GM19395 (cell line): Measurements from ENCODE around the gene TMEM92.
"Not testable (repeated sequence)": the region's sequence is repeated elsewhere in the genome, so short reads cannot be mapped to it uniquely, and the experiment has no call there.

Experiments
- ATAC-seq: cut with Tn5 transposase; IDR thresholded peaks from one replicate; pipeline ENCODE4 v1.9.1; 2021; ENCODE audit warnings: mild to moderate bottlenecking, moderate library complexity; ENCODE audit not compliant: unreplicated experiment

Gene TMEM92

GRCh38 chr17:50273654-50274040 is 619 bp upstream of the TMEM92 start:
- no peak for ATAC-seq

- ATAC-seq = no peak
These were observed 593 bp downstream of the TMEM92 start for GRCh38 chr17:50274897-50275221.

GRCh38 chr17:50275279-50275678 is 1.0 kb downstream of the TMEM92 start:
- no peak for ATAC-seq

DNA sequence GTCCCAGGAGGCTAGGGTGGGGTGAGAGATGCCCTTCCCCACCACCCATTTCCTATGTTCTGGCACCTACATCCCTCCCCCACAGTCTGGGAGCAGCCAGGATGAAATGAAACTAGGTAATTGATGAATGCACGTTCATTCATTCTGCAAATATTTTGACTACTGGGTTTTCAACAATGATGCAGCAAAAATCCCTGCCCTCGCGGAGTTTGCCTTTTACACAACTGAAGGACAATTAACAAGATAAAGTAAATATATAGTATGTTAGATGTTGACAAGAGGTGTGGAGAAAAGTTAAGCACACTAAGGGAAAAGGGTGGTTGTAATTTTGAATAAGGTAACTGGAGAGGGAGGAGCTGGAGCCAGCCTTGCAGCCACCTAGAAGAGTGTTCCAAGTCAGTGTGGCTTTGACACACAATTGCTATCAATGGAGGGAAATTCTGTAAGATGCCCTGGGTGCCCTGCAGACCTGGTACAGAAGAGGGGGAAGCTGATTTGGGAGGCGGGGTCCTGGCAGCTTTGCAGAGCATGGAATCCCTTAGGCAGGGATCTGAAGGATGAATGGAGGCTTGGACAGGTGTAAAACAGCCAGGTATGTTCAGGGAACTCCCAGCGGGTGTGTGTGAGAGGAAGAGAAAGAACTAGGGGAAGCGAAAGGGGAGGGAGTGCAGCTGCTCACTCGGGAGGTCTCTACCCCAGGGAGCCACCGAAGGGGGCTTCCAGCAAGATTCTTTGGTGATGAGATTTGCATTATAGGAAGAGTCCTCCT is 2.5 kb downstream of the TMEM92 start:
- ATAC-seq = no peak

GRCh38 chr17:50277357-50277754 is 3.1 kb downstream of the TMEM92 start:
- ATAC-seq = no peak

GRCh38 chr17:50278526-50279180 is 4.4 kb downstream of the TMEM92 start:
- ATAC-seq = no peak

DNA sequence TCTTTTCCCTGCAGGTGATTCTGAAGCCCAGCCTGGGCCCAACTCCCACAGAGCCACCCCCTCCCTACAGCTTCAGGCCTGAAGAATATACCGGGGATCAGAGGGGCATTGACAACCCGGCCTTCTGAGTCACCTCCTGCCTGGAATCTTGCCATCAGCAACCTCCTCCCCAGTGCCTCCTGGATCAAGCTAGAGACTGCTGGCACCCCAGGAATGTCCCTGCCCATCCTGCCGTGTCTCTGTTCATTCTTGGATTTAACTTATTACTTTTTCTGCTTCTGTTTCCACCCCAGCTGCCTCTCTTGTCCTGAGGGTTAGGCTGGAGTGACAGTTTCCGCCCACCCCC is 4.9 kb downstream of the TMEM92 start:
- ATAC-seq = no peak

GRCh38 chr17:50279639-50280038 is 5.4 kb downstream of the TMEM92 start:
- ATAC-seq = no peak

DNA sequence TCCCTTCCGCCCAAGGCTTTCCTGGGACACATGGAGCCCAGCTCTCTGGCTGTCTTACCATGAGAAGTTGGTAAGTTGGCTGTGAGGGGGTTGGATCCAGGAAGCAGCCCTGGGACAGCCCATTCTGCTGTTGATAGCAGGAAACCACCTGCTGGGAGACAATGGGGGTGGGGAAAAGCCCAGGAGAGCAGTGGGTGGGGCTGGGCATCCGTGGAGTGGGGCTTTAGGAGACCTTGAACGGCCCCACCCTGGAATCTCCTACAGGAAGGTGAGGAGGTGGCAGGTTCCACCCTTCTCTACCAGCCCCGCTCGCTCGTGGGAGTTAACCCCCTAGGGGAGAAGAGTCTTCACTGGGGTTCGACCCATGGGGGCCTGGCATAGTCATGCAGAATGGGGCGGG is 5.8 kb downstream of the TMEM92 start:
- ATAC-seq = no peak

DNA sequence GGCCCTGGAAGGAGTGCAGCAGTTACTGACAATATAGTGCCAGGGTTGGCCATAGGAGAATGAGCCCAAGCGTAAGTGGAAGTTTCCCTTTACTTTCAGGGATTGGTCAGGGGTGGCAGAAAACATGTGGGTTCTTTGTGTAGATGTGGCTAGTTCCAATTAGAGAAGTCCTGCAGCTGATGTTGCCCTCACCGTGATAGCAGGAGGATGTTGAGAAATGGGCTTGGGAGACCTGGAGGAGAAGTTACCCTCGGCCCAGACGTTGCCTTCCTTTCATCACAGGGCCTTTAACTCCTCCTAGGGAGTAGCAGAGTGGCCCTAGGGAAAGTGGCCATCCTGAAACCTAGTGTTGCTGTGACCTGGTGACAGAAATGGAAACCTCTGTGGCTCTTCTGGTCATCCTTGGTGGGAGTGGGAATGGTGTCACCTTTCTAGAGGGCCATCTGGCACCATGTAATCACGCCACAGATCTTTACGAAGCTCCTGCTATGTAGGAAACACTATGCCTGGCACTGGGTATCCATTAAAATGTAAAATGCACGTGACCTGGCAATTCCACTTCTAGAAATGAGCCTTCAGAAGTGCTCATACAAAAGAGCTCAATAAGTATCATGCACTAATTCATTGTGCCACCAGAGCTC is 6.7 kb downstream of the TMEM92 start:
- ATAC-seq = no peak

DNA sequence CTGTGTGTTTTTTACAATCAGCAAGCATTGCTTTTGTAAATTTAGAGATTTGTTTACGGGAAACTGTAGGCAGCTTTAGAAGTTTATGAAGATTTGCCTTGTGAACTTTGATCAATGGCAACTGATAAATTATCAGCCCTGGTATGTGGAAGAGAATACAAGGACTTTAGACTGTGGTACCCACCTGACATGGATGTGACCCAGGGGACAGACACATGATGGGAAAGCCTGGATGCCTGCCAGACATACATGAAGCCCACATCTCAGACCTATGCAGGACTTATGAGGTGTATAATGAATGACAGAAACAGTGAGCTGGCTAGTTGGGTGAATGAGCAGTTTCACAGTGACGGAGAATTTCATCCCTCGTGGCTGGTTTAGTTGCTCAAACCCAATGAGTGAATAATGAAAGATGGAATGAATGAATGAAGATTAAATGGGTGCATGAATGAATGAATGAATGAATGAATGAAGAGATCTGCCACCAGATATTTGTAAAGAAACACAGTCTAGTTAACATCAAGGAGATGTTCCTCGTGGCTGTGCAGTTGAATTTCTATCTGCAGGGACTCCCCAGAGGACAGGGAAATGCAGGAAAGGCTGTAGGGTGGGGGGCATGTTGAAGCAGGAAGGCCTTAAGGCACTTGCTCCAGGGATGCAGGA is 7.6 kb downstream of the TMEM92 start:
- no peak for ATAC-seq

- ATAC-seq = no peak
These were observed 9.0 kb downstream of the TMEM92 start for GRCh38 chr17:50283246-50283645.

DNA sequence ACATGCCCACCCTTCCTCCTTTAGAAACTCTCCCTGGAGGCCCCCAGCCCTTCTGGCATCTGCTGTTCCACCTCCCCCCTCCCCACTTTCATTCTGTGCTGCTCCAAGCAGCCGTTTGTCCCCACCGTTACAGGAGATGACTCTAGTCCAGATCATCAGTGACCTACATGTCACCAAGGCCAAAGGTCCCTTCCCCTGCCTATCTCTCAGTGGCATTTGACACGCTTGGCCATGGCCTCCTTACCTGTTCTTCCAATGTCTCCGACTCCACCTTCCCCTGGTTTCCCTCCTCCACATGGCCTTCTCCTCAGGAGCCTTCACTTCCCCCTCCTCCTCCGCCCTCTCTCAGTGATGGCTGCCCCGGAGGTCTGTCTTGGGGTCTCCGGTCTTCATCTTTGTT is 9.4 kb downstream of the TMEM92 start:
- no peak for ATAC-seq

- ATAC-seq = no peak
These were observed 11.7 kb downstream of the TMEM92 start for GRCh38 chr17:50285941-50286340.

GRCh38 chr17:50287302-50287701 is 13.0 kb downstream of the TMEM92 start:
- ATAC-seq = not testable (repeated sequence)

DNA sequence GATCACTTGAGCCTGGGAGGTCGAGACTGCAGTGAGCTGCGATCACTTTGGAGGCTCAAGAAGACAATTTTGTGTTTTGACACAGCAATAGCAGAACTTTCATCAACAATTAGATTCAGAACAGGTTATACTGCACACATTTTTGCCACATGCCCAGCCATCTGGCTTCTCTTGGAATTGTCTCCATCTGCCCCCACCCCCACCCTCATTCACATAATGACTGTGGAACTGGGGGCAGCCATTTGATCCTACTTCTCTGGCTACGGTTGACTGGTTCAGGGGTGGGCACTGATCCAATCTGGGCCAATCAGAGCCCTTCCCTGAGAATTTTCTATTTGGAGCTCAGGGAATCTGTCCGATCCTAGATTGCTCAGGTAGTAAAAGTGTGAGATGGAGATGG is 14.0 kb downstream of the TMEM92 start:
- ATAC-seq = no peak

DNA sequence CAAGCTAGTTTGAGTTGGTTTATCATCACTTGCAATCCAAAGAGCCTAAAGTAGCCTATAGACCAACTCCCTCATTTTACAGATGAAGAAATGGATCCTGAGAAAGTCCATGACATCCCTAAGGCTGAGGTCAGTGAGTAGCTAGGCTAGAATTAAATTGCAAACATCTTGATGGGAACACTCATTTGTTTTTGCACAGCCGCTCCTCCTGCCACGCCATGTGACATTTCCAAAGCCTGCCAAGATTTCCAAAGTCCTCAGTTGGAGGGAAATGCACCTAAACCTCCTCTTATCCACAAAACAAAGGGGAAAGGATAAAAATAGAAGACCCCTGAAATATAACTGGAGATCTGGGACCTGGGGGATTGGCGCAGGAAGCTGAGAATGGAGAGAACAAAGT is 15.0 kb downstream of the TMEM92 start:
- no peak for ATAC-seq

DNA sequence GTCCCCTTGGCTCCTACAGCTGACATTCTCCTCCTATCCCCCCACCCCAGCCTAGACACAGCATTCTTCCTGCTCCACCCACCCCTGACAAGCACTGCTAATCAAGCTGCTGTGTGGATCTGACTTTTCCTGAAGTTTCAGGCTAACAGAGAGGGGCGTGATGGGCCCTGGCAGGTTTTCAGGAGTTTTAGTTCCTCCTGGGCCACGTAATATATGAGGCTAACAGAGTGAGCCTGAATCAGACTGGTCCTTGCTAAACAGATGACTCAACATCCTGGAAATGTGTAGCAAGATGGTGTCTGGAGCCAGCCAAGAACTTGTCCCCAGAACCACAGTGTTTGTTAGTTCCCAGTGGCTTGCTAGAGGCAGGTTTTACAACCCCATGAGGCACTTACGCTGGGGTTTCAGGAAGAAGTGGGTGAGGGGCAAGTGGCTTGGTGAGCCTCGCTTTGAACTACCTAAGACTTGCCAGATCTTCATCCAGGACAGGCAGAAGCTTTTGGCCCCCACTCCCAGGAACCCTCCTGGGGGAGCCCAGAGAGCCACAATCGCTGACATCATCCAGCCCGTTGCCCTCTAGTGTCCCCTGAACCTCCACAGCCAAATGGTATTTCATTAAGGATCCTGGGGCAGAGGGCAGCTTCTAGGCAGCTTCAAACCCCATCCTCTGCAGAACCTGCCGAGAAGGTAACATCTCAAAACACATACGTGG is 15.9 kb downstream of the TMEM92 start:
- ATAC-seq = no peak

DNA sequence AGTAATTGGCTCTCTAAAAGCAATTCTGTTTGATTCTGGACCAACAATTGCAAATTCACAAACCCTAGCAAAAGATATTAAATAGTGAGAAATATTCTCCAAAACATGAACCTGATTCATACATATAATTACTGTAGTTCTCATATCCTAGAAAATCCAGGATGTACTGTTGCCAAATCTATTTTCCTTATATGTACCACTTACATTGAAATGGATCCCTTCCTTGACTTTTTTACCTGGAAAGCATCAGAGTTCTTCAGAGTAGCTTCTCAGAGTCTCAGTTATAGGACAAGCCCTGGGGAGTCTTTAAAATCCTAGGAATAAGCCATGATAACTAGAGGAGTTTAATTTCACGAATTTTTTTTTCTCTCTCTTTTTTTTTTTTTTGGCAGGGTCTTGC is 16.7 kb downstream of the TMEM92 start:
- no peak for ATAC-seq

- ATAC-seq = no peak
These were observed 18.2 kb downstream of the TMEM92 start for GRCh38 chr17:50292465-50292864.

DNA sequence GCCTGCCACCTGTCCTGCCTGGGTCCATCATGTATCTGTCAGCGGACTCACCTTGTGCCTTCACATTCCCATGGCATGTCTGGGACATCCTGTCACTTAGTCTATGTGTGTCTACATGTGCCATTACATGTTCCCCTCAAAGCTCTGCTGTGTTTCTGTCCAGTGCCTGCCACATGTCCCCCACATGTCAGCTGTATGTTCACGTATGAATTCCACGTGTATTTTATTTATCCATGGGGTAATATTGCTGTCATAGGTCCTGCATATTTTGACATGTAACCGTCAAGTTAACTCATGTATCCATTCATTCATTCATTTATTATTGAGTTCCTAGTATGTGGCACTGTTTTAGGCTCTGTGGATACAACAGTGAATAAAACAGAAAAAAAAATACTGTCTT is 20.8 kb downstream of the TMEM92 start:
- no peak for ATAC-seq
